Kidney epithelial cell (primary cell): Measurements from ENCODE around the gene BPHL. TPM values are rescaled to one million over a fixed set of nuclear protein-coding genes. Genes with fewer than 3 reads are reported as not detected.

ENCODE experiments used
- DNase-seq: peaks from one replicate; pipeline ENCODE4 v3.0.0-alpha.2; 2010; ENCODE audit warnings: low read depth
- H3K27me3 ChIP-seq: 2 replicates; pipeline ENCODE4 v1.6.0; 2011; ENCODE audit warnings: low read length; ENCODE audit not compliant: control insufficient read depth, insufficient read depth
- H3K36me3 ChIP-seq: 2 replicates; pipeline ENCODE4 v1.5.1; 2011; ENCODE audit warnings: low read length; ENCODE audit not compliant: control insufficient read depth, insufficient read depth
- H3K4me3 ChIP-seq: 2 replicates; pipeline ENCODE4 v1.5.1; 2011; ENCODE audit warnings: low read depth, mild to moderate bottlenecking, control low read depth, low read length
- CTCF ChIP-seq: IDR thresholded peaks from 2 replicates; pipeline ENCODE4 v1.5.1; 2011; ENCODE audit warnings: mild to moderate bottlenecking, moderate library complexity, low read length, control low read depth, inconsistent platforms; ENCODE audit not compliant: insufficient read depth, poor library complexity, severe bottlenecking
- total RNA-seq: library from RNA; depleted of rRNA; stranded (reverse); fragments of >200 nt; gene quantifications from 2 replicates; pipeline ENCODE4 v1.2.3, GENCODE V29; 2015

The BPHL gene
- total RNA-seq, 1 donor from 2014 or later, result 26.6 TPM

DNA sequence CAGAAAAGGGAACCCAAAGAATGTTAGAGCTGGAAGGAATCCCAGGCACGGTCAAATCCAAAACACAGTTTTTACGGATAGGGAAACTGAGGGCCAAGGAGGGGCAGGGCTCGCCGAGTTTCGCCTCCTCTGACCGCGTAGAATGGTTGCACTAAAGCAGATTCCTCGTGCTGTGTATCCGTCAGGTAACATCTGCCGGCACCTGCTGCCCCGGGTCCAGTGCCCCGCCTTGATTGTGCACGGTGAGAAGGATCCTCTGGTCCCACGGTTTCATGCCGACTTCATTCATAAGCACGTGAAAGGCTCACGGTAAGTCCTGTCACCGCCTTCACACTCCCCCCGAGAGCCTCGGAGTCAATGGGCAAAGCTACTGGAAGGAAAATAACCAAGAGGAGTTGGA lies 21.7 kb downstream of the BPHL start:
- no peak for TF ChIP-seq CTCF
- Histone ChIP-seq H3K27me3 (no peaks in the 10 kb centered on the region), H3K4me3 (no peak overlapping the region), H3K36me3 (peaks cover 2% of the 10 kb centered on the region)
- no peak for DNase-seq

GRCh38 chr6:3142536-3142935 lies 24.0 kb downstream of the BPHL start:
- no peaks in the 10 kb centered on the region for H3K27me3 ChIP-seq
- no peak overlapping the region for H3K4me3 ChIP-seq
- TF ChIP-seq CTCF, result no peak
- H3K36me3 ChIP-seq, result no peaks in the 10 kb centered on the region
- no peak for DNase-seq

- no peak for TF ChIP-seq CTCF
- H3K4me3 ChIP-seq, result no peak overlapping the region
- no peak for DNase-seq
- H3K27me3 ChIP-seq, result no peaks in the 10 kb centered on the region
- H3K36me3 ChIP-seq, result no peaks in the 10 kb centered on the region
These were observed 24.6 kb downstream of the BPHL start for GRCh38 chr6:3143158-3143557.

DNA sequence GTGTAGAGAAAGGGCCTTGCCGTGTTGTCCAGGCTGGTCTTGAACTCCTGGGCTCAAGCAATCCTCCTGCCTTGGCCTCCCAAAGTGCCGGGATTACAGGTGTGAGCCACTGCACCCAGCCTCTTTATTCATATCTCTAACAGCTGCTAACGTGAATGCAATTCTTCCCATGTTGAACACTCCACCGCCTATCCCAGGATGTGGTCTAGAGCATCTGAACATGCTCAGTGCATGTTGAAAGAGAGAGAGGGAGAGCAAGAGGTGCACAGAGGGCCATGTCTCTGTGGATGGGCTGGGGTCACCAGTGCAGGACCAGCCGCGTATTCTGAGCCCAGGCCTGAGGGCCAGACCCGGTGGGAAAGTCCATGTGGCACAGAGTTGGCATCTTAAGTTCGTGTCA lies 26.1 kb downstream of the BPHL start:
- no peak for DNase-seq
- Histone ChIP-seq H3K36me3 (no peaks in the 10 kb centered on the region), H3K4me3 (no peak overlapping the region), H3K27me3 (no peaks in the 10 kb centered on the region)
- no peak for TF ChIP-seq CTCF

GRCh38 chr6:3147914-3148757 lies 29.6 kb downstream of the BPHL start:
- H3K4me3 ChIP-seq, result no peak overlapping the region
- H3K36me3 ChIP-seq, result no peaks in the 10 kb centered on the region
- H3K27me3 ChIP-seq, result no peaks in the 10 kb centered on the region
- TF ChIP-seq CTCF, result peak; percentile 19
- no peak for DNase-seq

DNA sequence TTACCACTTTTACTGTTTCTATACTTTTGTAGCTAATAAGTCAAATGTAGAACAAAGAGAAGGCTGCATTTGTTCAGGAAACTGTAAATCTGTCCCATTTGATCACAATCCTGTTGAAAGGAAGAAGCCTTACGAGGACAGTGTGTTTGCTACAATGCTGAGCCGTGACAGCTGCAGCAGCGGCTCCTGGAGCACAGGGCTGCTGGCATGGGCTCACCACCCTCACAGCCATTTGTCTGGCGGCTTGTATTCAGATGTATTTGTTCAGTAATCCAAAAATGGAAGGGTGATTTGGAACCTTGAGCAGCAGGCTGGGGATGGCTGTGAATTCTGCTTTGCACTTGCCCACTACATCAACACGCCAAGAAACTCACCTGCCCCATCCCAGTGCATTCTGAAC lies 33.2 kb downstream of the BPHL start:
- DNase-seq, result no peak
- Histone ChIP-seq H3K27me3 (no peaks in the 10 kb centered on the region), H3K4me3 (no peak overlapping the region), H3K36me3 (peaks cover 2% of the 10 kb centered on the region)
- TF ChIP-seq CTCF, result no peak
